Thymus (tissue), 11 donors: Measurements from ENCODE around the gene KAZN. TPM values are rescaled to one million over a fixed set of nuclear protein-coding genes. Genes with fewer than 3 reads are reported as not detected.

Experiments
- DNase-seq, 9 donors: peaks; one replicate each; pipeline ENCODE4 v3.0.0-alpha.2; 2013; ENCODE audit warnings: low spot score in 9 of 9, low read depth in 6 of 9, missing footprints in 1 of 9
- H3K27ac ChIP-seq, 2 donors: one replicate each; pipeline ENCODE4 v1.5.1; 2013; ENCODE audit warnings: control low read depth in 1 of 2, low read depth in 1 of 2, low read length in 1 of 2, mild to moderate bottlenecking in 1 of 2, moderate library complexity in 1 of 2
- H3K27me3 ChIP-seq, 2 donors: one replicate each; pipeline ENCODE4 v1.5.1; 2013; ENCODE audit warnings: low read length in 1 of 2; ENCODE audit not compliant: control insufficient read depth in 2 of 2, insufficient read depth in 1 of 2
- H3K36me3 ChIP-seq, 2 donors: one replicate each; pipeline ENCODE4 v1.5.1; 2013; ENCODE audit warnings: low read length in 1 of 2, mild to moderate bottlenecking in 1 of 2, moderate library complexity in 1 of 2; ENCODE audit not compliant: control insufficient read depth in 2 of 2, insufficient read depth in 2 of 2
- H3K4me1 ChIP-seq, 2 donors: one replicate each; pipeline ENCODE4 v1.5.1; 2013; ENCODE audit warnings: low read length in 2 of 2; ENCODE audit not compliant: control insufficient read depth in 2 of 2, insufficient read depth in 2 of 2
- H3K4me3 ChIP-seq, 2 donors: one replicate each; pipeline ENCODE4 v1.5.1; 2013; ENCODE audit warnings: low read length in 2 of 2, control low read depth in 1 of 2, mild to moderate bottlenecking in 1 of 2
- H3K9me3 ChIP-seq, 2 donors: one replicate each; pipeline ENCODE4 v1.5.1; 2013; ENCODE audit warnings: low read length in 1 of 2, mild to moderate bottlenecking in 1 of 2; ENCODE audit not compliant: control insufficient read depth in 2 of 2, insufficient read depth in 1 of 2
- WGBS: extraction: QIAGEN DNeasy Blood & Tissue Kit; methylation state at CpG from one replicate; pipeline ENCODE4 v1.1.7; 2013; 5-methylcytosine and 5-hydroxymethylcytosine counted together
- polyA plus RNA-seq: library from polyadenylated mRNA; stranded (reverse); fragments of 200-250 nt; gene quantifications from one replicate; pipeline ENCODE4 v1.2.3, GENCODE V29; 2013
- total RNA-seq: library from RNA; stranded (reverse); fragments of 120-200 nt; gene quantifications from one replicate; pipeline ENCODE4 v1.2.4, GENCODE V29; 2013
- donor health status: healthy.

KAZN gene
- total and polyA plus RNA-seq, 2 donors, result 1.3 to 5.7 TPM

- H3K9me3 ChIP-seq, result no peaks in the 10 kb centered on the region
- 89% methylated on average over 11 of the region's 11 CpGs for WGBS
- peaks cover 0 to 15% of the 10 kb centered on the region in 2 donors for H3K4me1 ChIP-seq
- peak overlapping the region in 1 of 2 donors; percentile 3 for H3K27ac ChIP-seq
- DNase-seq, result no peak
- no peak overlapping the region for H3K4me3 ChIP-seq
- H3K27me3 ChIP-seq, result peaks cover 36 to 50% of the 10 kb centered on the region in 2 donors
- no peaks in the 10 kb centered on the region for H3K36me3 ChIP-seq
Measured at GRCh38 chr1:14922942-14923726, 324.6 kb downstream of the KAZN start.

- peak in 6 of 9 donors; percentile 10 to 58 (median 32) for DNase-seq
- H3K27me3 ChIP-seq, result peaks cover 36 to 50% of the 10 kb centered on the region in 2 donors
- H3K4me3 ChIP-seq, result peak overlapping the region in 1 of 2 donors; percentile 53
Measured at GRCh38 chr1:14923727-14924452, 325.4 kb downstream of the KAZN start.

GRCh38 chr1:14924455-14925331 lies 326.2 kb downstream of the KAZN start:
- H3K36me3 ChIP-seq, result no peaks in the 10 kb centered on the region
- DNase-seq, result peak in 1 of 9 donors; percentile 42
- WGBS, result 2% methylated on average over 94 of the region's 94 CpGs
- H3K4me3 ChIP-seq, result peak overlapping the region; percentile 23 to 53
- peaks cover 36 to 50% of the 10 kb centered on the region in 2 donors for H3K27me3 ChIP-seq
- H3K9me3 ChIP-seq, result no peaks in the 10 kb centered on the region
- peaks cover 0 to 15% of the 10 kb centered on the region in 2 donors for H3K4me1 ChIP-seq
- H3K27ac ChIP-seq, result no peak overlapping the region

More at GRCh38 chr1:14923727-14924452, 325.4 kb downstream of the KAZN start:
- Histone ChIP-seq H3K27ac (peak overlapping the region in 1 of 2 donors; percentile 3), H3K36me3 (no peaks in the 10 kb centered on the region), H3K9me3 (no peaks in the 10 kb centered on the region), H3K4me1 (peaks cover 0 to 15% of the 10 kb centered on the region in 2 donors)
- 4% methylated on average over 101 of the region's 101 CpGs for WGBS

GRCh38 chr1:14925336-14926136 lies 327.1 kb downstream of the KAZN start:
- Histone ChIP-seq H3K36me3 (no peaks in the 10 kb centered on the region), H3K27ac (no peak overlapping the region), H3K4me1 (peaks cover 0 to 15% of the 10 kb centered on the region in 2 donors), H3K27me3 (peaks cover 36 to 48% of the 10 kb centered on the region in 2 donors), H3K9me3 (no peaks in the 10 kb centered on the region), H3K4me3 (peak overlapping the region in 1 of 2 donors; percentile 23)
- 39% methylated on average over 12 of the region's 12 CpGs for WGBS
- DNase-seq, result no peak

GRCh38 chr1:14926229-14926628 lies 327.7 kb downstream of the KAZN start:
- no peak for DNase-seq
- no peaks in the 10 kb centered on the region for H3K9me3 ChIP-seq
- no peak overlapping the region for H3K4me3 ChIP-seq
- no peak overlapping the region for H3K27ac ChIP-seq
- peaks cover 0 to 15% of the 10 kb centered on the region in 2 donors for H3K4me1 ChIP-seq
- WGBS, result 88% methylated on average over 3 of the region's 3 CpGs
- H3K27me3 ChIP-seq, result peaks cover 36 to 45% of the 10 kb centered on the region in 2 donors
- H3K36me3 ChIP-seq, result no peaks in the 10 kb centered on the region

- Histone ChIP-seq H3K36me3 (no peaks in the 10 kb centered on the region), H3K27ac (no peak overlapping the region), H3K9me3 (no peaks in the 10 kb centered on the region), H3K27me3 (peaks cover 36 to 45% of the 10 kb centered on the region in 2 donors), H3K4me1 (peaks cover 0 to 15% of the 10 kb centered on the region in 2 donors), H3K4me3 (no peak overlapping the region)
- no peak for DNase-seq
- 92% methylated on average over 12 of the region's 12 CpGs for WGBS
Measured at GRCh38 chr1:14926818-14927575, 328.5 kb downstream of the KAZN start.

GRCh38 chr1:14928412-14928811 lies 329.9 kb downstream of the KAZN start:
- H3K9me3 ChIP-seq, result no peaks in the 10 kb centered on the region
- no peak overlapping the region for H3K27ac ChIP-seq
- H3K4me3 ChIP-seq, result no peak overlapping the region
- no peak for DNase-seq
- H3K36me3 ChIP-seq, result no peaks in the 10 kb centered on the region
- peaks cover 31 to 32% of the 10 kb centered on the region in 2 donors for H3K27me3 ChIP-seq
- peaks cover 0 to 14% of the 10 kb centered on the region in 2 donors for H3K4me1 ChIP-seq
- WGBS, result 93% methylated on average over 7 of the region's 7 CpGs
